HG03196 (cell line): Measurements from ENCODE around the gene B4GALNT2.
"Not testable (repeated sequence)": the region's sequence is repeated elsewhere in the genome, so short reads cannot be mapped to it uniquely, and the experiment has no call there.

ENCODE experiments used
- ATAC-seq: cut with Tn5 transposase; IDR thresholded peaks from one replicate; pipeline ENCODE4 v1.9.1; 2021; ENCODE audit not compliant: unreplicated experiment

Gene B4GALNT2, protein sequence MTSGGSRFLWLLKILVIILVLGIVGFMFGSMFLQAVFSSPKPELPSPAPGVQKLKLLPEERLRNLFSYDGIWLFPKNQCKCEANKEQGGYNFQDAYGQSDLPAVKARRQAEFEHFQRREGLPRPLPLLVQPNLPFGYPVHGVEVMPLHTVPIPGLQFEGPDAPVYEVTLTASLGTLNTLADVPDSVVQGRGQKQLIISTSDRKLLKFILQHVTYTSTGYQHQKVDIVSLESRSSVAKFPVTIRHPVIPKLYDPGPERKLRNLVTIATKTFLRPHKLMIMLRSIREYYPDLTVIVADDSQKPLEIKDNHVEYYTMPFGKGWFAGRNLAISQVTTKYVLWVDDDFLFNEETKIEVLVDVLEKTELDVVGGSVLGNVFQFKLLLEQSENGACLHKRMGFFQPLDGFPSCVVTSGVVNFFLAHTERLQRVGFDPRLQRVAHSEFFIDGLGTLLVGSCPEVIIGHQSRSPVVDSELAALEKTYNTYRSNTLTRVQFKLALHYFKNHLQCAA

DNA sequence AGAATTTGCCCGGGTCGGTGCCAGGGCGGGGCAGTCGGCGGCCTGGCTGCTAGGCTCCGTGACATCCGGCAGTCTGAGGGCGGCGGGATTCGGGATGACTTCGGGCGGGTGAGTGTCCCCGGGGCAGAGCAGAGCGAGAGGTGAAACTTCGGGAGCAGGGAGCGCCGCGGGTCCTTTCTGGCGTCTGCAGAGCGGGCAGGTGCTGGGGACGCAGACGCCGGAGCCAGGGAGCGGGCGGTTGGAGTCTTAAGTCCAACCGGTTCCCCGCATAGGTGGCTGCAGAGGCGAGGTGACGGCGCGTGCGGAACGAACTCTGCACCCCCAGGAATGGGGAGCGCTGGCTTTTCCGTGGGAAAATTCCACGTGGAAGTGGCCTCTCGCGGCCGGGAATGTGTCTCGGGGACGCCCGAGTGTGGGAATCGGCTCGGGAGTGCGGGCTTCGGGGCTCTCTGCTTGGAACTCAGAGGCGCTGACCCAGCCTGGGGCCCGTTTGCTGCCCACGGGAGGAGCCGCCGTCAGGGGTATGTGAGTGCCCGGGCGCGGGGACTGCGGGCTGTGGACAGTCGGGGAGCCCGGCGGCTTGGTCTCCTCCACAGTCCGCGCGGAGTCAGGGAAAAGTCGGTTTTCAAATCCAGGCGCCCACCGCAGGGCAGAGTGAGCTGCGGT lies at the start of gene B4GALNT2:
B4GALNT2 (plus strand) TSS at position 71 of the 666 bp plus-strand sequence; CDS start at position 95, 24 bp downstream.
- ATAC-seq = no peak

DNA sequence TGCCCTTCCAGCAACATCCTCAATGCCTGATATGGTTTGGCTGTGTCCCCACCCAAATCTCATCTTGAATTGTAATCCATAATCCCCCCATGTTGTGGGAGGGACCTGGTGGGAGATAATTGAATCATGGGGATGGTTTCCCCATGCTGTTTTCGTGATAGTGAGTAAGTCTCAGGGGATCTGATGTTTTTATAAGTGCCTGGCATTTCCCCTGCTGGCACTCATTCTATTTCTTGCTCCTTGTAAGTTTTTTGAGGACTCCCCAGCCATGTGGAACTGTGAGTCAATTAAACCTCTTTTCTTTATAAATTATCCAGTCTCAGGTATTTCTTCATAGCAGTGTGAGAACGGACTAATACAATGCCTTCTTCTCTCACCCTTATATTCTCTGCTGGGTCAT lies 47.5 kb upstream of the B4GALNT2 start:
- not testable (repeated sequence) for ATAC-seq

DNA sequence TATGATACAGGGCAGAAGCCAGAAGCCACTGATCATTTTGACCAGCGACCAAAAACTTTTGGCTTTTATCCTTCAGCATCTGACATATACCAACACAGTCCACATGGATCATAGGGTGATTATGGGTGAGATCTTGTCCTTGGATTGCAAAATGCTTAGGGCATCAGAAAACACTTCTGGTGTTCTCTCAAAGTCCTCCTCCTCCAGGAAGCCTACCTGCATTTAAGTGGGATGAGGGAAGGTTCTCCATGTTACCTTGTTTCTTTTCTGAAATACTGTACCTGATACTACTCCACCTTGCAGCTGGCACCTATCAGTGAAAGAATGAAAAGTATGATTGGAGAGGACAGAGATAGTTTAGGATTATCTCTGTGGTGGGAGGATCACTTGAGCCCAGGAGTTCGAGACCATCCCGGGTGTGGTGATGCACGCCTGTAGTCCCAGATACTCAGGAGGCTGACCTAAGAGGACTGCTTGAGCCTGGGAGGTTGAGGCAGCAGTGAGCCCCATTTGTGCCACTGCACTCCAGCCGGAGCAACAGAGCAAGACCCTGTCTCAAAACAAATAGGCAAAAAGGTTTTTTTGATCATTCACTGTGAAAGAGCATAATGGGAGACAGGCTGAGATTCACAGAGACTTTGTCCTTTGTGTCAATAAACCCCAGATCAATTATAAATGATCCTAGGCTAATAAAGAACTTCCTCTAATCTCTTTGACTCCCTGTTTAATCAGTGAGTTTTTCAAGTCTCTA lies 46.8 kb upstream of the B4GALNT2 start:
- no peak for ATAC-seq

DNA sequence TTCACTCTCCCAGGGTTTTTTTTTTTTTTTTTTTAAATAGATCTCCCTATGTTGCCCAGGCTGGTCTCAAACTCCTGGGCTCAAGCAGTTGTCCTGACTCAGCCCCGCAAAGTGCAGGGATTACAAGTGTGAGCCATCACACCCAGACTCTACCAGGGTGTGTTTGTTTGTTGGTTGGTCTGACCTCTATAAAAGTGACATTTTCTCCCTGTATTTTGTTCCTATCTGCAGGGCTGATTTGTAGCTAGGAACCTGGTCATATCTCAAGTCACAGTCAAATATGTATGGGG lies 46.3 kb upstream of the B4GALNT2 start:
- no peak for ATAC-seq

DNA sequence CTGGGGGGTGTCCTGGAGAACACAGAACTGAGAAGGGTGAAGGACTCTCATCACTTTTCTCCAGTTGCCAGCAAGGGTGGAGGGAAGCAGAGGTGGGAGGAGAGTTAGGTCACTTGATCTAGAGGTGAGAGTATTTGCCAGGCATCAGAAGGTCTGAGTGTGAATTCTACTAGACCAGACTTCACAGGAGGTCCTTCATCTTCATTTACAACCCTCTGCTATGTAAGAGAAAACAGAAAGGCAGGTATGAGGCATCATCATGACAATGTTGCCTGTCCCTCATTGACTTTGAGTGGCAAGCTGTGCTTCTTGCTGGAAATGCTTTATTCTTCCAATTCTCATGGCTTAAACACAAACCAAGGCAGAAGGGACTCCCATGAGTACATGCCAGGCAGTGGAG lies 45.9 kb upstream of the B4GALNT2 start:
- no peak for ATAC-seq

DNA sequence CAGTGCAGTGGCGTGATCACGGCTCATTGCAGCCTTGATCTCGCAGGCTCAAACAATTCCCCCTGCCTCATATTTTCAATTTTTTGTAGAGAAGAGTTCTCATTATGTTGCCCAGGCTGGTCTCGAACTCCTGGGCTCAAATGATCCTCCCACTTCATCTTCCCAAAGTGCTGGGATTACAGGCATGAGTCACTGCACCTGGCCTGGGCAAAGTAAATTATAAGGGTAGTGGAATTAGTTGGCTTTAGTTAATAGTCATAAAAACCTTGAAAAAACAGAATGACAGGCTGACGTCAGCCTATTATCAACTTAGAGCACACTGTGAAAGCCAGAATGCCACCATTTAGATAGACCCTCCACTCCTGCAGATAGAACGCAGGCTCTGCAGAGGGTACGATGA lies 43.5 kb upstream of the B4GALNT2 start:
- no peak for ATAC-seq

DNA sequence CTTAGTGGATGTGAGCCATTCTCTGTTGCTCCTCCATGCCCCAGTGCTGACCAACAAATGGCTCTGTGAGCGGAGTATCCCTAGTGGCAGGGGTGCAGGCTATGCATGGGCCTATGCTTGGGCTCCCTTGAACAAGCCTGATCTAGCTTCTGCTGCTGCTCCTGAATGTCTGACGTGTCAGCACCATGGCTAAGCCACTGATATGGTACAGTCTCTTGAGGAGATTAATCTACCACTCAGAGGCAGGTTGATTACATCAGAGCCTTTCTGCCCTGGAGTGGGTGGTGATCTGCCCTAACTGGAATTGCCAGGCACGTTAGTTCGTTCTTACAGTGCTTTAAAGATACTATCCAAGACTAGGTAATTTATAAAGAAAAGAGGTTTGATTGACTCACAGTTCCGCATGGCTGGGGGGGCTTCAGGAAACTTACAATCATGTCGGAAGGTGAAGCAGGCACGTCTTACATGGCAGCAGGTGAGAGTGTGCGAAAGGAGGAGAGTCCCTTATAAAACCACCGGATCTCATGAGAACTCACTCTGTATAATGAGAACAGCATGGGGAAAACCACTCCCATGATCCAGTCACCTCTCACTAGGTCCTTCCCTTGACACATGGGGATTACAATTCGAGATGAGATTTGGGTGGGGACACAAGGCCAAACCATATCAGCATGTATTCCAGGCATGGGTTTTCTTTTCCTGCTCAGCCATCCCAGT lies 41.5 kb upstream of the B4GALNT2 start:
- ATAC-seq = no peak

DNA sequence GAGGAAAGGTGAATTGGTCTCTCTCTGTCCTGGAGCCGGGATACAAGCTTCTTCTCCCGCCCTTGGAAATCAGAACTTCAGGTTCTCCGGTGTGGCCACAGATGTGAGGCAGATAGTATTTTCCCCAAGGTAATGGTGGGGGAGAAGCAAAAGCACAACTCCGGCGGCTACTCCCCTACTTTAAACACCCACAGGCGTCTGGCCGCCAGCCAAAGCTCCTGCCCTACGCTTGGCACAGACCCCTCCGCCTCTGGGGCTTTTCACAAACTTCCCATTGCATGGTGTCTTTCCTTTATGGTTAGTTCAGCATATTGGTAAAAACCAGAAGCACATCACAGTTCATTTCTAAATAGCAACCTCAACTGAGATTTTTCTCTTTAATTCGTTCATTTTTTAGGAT lies 39.4 kb upstream of the B4GALNT2 start:
- ATAC-seq = no peak

DNA sequence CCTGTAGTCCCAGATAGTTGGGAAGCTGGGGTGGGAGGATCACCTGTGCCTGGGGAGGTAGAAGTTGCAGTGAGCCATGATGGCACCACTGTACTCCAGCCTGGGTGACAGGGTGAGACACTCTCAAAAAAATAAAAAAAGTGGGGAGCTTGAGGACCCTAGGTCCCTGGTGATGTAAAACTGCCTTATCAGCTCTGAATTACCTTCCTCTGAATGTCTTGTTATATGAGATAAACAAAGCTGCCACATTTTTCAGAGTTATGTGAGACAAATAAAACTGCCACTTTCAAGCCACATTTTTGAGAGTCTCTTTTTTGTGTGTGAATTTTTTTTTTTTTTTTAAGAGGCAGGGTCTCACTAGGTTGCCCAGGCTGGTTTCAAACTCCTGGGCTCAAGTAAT lies 32.0 kb upstream of the B4GALNT2 start:
- ATAC-seq = no peak

DNA sequence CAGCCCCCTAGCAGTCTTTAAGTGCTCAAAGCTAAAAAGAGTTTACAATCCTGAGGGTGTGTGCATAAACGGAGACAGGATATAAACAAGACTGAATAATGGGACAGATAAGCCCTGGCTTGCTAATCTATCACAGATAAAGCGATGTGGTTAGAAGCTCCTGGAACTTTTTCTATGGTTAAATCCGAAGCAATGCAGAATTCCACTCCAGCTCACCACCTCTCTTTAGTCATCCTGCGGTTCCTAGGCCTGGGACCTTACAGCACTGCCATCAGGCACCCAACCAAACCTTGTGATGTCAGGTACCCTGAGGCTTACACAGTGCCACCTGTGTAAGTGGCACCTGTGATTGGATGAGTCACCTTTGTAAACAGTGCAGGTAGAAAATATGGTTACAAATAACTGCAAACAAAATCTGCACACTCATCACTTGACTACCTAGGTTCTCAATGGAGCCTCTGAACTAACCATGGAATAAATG lies 31.5 kb upstream of the B4GALNT2 start:
- no peak for ATAC-seq

DNA sequence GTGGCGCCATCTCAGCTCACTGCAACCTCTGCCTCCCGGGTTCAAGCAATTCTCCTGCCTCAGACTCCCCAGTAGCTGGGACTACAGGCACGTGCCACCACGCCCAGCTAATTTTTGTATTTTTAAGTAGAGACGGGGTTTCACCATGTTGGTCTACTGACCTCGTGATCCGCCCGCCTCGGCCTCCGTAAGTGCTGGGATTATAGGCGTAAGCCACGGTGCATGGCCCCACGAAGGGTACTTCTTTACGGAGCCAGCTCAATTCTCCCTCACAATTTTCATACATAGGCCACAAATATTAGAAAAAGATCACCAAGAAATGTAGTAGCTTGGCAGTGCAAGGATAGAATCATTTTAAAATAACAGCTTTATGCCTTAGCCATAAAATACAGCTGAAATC lies 29.2 kb upstream of the B4GALNT2 start:
- ATAC-seq = not testable (repeated sequence)

DNA sequence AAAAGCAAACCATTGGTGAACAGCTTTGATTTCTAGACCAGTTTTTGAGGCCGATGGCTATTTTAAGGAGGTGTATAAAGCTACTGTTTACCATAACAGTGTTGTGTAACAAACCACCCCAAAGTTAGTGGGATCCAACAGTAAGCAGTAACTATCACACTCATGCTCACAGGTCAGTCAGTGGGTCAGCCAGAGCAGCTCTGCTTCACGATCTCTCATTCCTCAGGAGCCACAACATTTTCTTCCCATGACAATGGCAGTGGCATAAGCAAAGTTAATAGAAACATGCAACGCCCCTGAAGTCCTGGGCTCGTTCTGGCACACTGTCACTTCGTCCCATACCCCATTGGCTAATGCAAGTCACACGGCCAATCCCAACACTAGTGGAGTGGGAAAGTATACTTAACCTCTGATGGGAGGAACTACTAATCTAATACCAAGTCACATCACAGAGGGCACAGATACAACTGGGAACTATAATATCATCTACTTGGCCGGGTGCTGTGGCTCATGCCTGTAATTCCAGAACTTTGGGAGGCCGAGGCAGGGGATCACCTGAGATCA lies 28.0 kb upstream of the B4GALNT2 start:
- no peak for ATAC-seq

DNA sequence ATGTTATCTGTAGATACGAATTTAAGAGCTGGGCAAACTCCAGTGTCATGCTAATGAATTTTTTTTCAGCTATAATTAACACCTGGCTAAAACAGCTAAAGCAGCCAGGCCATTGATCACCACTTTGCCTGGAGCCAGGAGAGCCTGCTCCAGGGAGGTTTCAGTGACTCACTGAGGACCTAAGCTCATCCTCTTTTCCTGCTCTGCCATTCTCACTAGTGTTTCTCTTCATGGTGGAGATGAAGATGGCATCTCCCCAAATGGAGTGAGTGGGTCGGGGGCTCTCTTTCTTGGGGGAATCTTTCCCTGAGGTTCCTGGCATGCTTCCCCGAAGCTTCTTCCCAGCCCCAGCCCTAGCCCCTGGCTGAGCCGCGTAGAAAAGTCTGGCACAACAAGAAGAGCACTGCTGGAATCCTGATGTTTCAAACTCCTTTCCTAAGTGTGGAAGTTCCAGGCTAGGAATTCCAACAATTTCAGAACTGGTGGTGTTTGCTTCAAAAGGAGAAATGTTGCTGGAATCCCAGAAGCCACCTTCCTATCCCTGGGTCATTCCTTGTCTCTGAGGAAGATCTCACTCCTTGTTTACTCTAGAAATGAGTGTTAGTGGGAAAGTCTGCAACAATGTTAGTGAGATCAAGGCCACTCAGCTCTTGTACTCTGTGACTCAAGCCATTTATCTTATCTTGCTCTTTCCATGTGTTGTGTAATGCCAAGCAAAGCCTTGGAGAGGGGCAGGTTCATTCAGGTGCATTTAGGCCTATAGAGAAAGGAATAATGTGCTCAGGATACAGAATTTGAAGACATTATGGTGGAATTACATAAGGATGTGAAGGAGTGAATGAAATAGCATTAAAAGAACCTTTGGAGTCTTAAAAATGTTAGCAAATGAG lies 26.0 kb upstream of the B4GALNT2 start:
- ATAC-seq = no peak

DNA sequence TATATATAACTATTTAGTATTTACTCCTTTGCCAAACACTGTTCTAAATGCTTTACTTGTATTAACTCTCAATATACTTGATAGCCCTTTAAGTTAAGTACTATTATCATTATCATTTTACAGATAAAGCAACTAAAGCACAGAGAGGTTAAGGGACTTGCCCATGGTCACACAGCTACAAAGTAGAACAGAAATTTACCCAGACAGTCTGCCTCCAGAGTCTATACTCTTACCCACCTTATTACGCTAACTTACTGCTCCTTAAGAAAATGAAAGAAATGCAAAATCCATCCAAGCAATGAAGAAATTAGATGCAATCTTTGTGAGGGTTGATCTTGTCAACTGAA lies 25.4 kb upstream of the B4GALNT2 start:
- ATAC-seq = no peak

DNA sequence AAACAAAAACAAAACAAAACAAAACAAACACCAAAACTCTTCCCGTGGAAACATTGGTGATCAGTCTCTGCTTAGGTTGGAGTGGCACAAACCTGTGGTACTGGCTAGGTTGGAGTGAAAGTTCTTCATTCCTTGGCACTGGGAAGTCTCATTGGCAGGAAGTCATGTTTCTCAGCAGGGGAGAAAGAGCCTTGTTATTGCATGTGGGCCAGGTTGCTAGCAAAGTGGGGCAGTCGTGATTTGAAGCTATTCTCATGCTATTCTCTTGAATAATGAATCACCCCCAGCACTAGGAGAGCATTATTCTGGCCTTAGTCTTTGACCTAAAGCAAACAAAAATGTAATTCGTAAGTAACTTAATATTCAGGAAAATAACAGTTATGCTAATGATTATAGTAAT lies 24.3 kb upstream of the B4GALNT2 start:
- no peak for ATAC-seq

DNA sequence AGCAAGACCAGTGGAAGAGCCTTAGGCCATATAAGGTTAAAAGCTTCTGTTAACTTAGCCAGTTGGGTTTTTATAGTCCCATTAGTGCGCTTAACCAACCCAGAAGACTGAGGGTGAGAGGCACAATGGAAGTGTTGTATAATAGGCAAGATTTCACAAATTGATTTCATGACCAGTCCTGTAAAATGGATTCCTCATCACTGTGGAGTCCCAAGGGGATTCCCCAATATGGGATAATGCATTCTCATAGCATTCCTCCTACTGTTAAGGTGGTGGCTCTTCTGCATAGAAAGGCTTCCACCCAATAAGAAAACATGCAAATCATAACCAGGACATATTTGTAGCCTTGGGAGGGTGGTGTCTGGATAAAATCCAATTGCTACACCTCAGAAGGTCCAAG lies 22.1 kb upstream of the B4GALNT2 start:
- no peak for ATAC-seq

DNA sequence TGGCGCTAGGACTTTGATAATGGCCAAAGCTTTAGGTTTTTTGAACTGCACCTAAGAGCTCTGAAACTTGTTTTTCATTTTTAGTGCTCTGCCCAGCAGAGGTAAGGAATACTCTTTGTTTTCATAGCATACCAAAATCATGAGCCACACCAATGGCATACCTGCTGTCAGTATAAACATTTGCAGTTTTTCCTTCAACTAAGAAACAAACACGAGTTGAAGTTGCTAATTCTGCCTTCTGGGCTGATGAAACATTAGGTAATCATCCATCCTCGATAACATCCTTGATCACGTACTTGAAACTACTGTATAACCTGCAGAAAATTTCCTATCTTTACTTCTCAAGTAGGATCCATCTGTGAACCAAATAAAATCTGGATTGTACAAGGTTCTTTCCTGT lies 20.6 kb upstream of the B4GALNT2 start:
- ATAC-seq = no peak

DNA sequence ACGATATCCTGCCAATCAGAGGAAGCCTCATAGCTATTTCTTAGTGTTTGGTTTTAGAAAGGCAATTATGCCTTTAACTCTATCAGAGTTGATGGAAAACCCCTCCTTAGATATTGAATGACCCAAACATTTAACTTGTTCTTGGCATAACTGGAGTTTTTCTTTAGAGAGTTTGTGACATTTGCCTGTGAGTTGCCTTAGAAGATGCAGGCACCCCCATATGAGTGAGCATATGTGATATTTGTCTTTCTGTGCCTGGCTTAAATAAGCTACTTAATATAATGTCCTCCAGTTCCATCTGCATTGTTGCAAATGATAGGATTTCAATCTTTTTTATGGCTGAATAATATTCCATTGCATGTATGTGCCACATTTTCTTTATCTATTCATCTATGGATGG lies 19.6 kb upstream of the B4GALNT2 start:
- no peak for ATAC-seq

DNA sequence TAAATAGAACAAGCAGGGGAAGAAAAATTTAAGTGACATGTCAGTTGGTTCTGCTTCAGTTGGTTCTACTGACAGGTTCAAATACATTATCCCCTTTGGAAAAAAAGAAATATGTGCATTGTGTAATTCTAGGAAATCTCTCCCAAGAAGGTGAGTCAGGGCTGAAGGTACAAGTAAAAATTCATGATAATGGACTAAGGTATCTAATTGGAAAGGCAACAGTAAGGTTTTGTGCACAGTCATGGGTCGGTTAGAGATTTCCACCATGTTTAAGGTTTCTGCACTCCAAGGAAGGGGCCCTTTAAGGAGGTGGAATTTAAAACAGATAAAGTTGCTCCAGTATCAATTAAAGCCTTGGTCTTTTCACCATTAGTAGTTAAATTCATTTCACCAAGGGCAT lies 17.9 kb upstream of the B4GALNT2 start:
- ATAC-seq = no peak
